GM19455 (cell line): ENCODE results near the gene ARMH3.

Experiments
- ATAC-seq: cut with Tn5 transposase; IDR thresholded peaks from one replicate; pipeline ENCODE4 v1.9.1; 2021; ENCODE audit not compliant: unreplicated experiment

The ARMH3 gene

GRCh38 chr10:101835362-101835761 lies 220.6 kb downstream of the ARMH3 start:
- ATAC-seq: no peak

GRCh38 chr10:101834341-101834740 lies 221.6 kb downstream of the ARMH3 start:
- ATAC-seq: no peak

- no peak for ATAC-seq
Observed at GRCh38 chr10:101833466-101833865, 222.5 kb downstream of the ARMH3 start.

- no peak for ATAC-seq
Observed at GRCh38 chr10:101832325-101832771, 223.6 kb downstream of the ARMH3 start.

GRCh38 chr10:101831169-101831811 lies 224.7 kb downstream of the ARMH3 start:
- no peak for ATAC-seq

- peak; percentile 62 for ATAC-seq
Observed at GRCh38 chr10:101830322-101831168, 225.4 kb downstream of the ARMH3 start.

GRCh38 chr10:101829561-101830315 lies 226.2 kb downstream of the ARMH3 start:
- ATAC-seq: peak; percentile 27

- ATAC-seq: no peak
Observed at GRCh38 chr10:101828766-101829551, 227.0 kb downstream of the ARMH3 start.

GRCh38 chr10:101827919-101828600 lies 227.9 kb downstream of the ARMH3 start:
- ATAC-seq: no peak

- ATAC-seq: no peak
Observed at GRCh38 chr10:101826852-101827434, 229.0 kb downstream of the ARMH3 start.

GRCh38 chr10:101824736-101825135 lies 231.2 kb downstream of the ARMH3 start:
- no peak for ATAC-seq

- peak; percentile 25 for ATAC-seq
Observed at GRCh38 chr10:101818872-101819633, 236.9 kb downstream of the ARMH3 start.

GRCh38 chr10:101818119-101818871 lies 237.7 kb downstream of the ARMH3 start, which contains the start of gene OGA:
TSS of gene OGA (minus strand) at chr10:101818444. CDS start at chr10:101818022, 422 bp downstream.
- ATAC-seq: peak; percentile 84

GRCh38 chr10:101817337-101818118 lies 238.4 kb downstream of the ARMH3 start:
- ATAC-seq: peak; percentile 11

- no peak for ATAC-seq
Observed at GRCh38 chr10:101816913-101817336, 239.0 kb downstream of the ARMH3 start.

GRCh38 chr10:101816376-101816775 lies 239.6 kb downstream of the ARMH3 start:
- no peak for ATAC-seq

- no peak for ATAC-seq
Observed at GRCh38 chr10:101814466-101815071, 241.4 kb downstream of the ARMH3 start.
